Measurements from ENCODE around the gene NPIPB13. TPM values are rescaled to one million over a fixed set of nuclear protein-coding genes. Genes with fewer than 3 reads are reported as not detected.
A peak's percentile ranks its signal among the peaks of the same experiment; 100 is the strongest.
"Not testable (repeated sequence)": the region's sequence is repeated elsewhere in the genome, so short reads cannot be mapped to it uniquely, and the experiment has no call there.

NPIPB13 gene
- 7.9 and 11.6 TPM in 2 replicates for total RNA-seq (2013; cell fraction: nucleolus; rRNA removed)
- total RNA-seq (2014; rRNA removed) (0.28 and 0.54 TPM in 2 replicates), total RNA-seq (2014; rRNA removed; fragmentation: Illumina TruSeq; extraction: Trizol) (0.81 and 1.1 TPM in 2 replicates), total RNA-seq (2021) (2.1 and 6.6 TPM in 2 replicates), polyA plus RNA-seq (2011; rRNA removed) (9.0 and 13.2 TPM in 2 replicates), polyA plus RNA-seq (2014; fragmentation: Illumina TruSeq; extraction: Trizol) (2.6 and 2.7 TPM in 2 replicates), polyA plus RNA-seq (2014; fragmentation: Nextera tagmentation; extraction: Ambion mirVana) (under 1 TPM; 0.15 to 0.32 TPM), polyA plus RNA-seq (2014; rRNA removed) (3.4 and 3.7 TPM in 2 replicates), polyA plus RNA-seq (2016; fragmentation: Nextera tagmentation; extraction: Ambion mirVana) (1 to 10 TPM; 6.0 to 8.3 TPM), polyA minus RNA-seq (2011; rRNA and poly(A)+ RNA removed) (17.8 and 34.2 TPM in 2 replicates), Bru-seq, nascent RNA (percentile 48 among the genes with signal in this experiment), BruChase-seq, experiment 1, labeled RNA remaining after a 6-hour chase (percentile 65 among the genes with signal in this experiment), BruChase-seq, experiment 2, labeled RNA remaining after a 2-hour chase (percentile 60 among the genes with signal in this experiment)
- 6.0 TPM for polyA plus RNA-seq (2011; ENCODE audit: low read depth)
- polyA plus RNA-seq (2011; cell fraction: cytosol; rRNA removed), result 2.1 and 5.6 TPM in 2 replicates
- polyA plus RNA-seq (2011; cell fraction: nucleus; rRNA removed), result 22.9 and 31.2 TPM in 2 replicates
- polyA plus RNA-seq (2012), result 2.6 and 4.8 TPM in 2 replicates
- 2.9 and 6.4 TPM in 2 replicates for polyA minus RNA-seq (2011; cell fraction: cytosol; rRNA and poly(A)+ RNA removed)
- 0.24 and 3.5 TPM in 2 replicates for polyA minus RNA-seq (2011; cell fraction: nucleus; rRNA and poly(A)+ RNA removed)
- long read RNA-seq, experiment 1, result 0 reads
- long read RNA-seq, experiment 2, result 0 reads

DNA sequence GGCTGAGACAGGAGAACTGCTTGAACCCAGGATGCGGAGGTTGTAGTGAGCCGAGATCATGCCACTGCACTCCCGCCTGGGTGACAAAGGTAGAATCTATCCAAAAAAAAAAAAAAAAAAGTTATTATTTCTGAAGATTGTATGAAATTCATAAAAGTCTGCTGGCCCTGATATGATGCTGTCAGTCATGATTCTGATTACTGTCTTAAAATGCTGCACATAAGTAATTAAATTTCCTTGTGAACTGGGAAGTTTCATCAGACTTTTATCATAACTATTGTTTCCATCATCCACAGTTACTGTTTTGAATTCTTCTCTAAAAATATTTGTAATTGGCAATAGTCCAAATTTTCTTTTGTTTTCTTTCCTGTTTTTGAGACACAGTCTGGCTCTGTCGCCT, at the start of gene NPIPB13:
NPIPB13 (minus strand) TSS at position 101 of the 400 bp plus-strand sequence. CDS start 2,906 bp downstream, outside the sequence.
- SMC1A ChIA-PET (ENCODE audit: uncharacterized antibody, unreplicated experiment); H3K4me3 ChIP-seq; H2AFZ ChIP-seq (ENCODE audit: control insufficient read depth, low read depth, low read length); BruUV-seq (replicated peaks); H3K4me1 ChIP-seq (ENCODE audit: control insufficient read depth, insufficient read depth, low read length); POLR2A ChIA-PET; ATAC-seq; H3K36me3 ChIP-seq (ENCODE audit: control insufficient read depth in 2 of 2, insufficient read depth in 2 of 2, low read length in 1 of 2); H3K27me3 ChIP-seq (replicated peaks in 1 of 2; ENCODE audit: control insufficient read depth in 2 of 2, insufficient read depth in 2 of 2, low read length in 1 of 2); H3K9ac ChIP-seq (ENCODE audit: control insufficient read depth, insufficient read depth, low read length); CTCF ChIA-PET; H3K4me2 ChIP-seq (ENCODE audit: control insufficient read depth, insufficient read depth); FAIRE-seq; DNase-seq (ENCODE audit: low read depth, low spot score); RAD21 ChIA-PET (ENCODE audit: unreplicated experiment); H4K20me1 ChIP-seq (ENCODE audit: control insufficient read depth, insufficient read depth); H3K27ac ChIP-seq (ENCODE audit: control insufficient read depth, insufficient read depth); in situ Hi-C loops (cut with MboI); H3K79me2 ChIP-seq (ENCODE audit: control insufficient read depth, insufficient read depth, low read length); H3K9me3 ChIP-seq (replicated peaks; ENCODE audit: control insufficient read depth, insufficient read depth, low read length); intact Hi-C loops (cut with micrococcal nuclease; ENCODE audit: unreplicated experiment): not testable (repeated sequence)
- WGBS (ENCODE audit: insufficient coverage, insufficient replicate concordance, low lambda C conversion rate, missing lambda C conversion rate), result no CpG with 5 or more reads among the region's 4 CpGs

DNA sequence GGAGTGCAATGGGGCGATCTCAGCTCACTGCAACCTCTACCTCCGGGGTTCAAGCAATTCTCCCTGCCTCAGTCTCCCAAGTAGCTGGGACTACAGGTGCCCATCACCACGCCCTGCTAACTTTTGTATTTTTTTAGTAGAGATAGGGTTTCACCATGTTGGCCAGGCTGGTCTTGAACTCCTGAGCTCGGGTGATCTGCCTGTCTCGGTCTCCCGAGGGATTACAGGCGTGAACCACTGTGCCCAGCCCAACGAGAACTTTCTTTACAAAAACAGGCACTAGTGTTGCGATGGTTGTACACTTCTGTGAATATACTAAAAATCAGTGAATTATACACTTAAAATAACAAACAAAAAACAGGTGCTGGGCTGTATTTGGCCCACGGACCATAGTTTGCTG, 34.1 kb upstream of the NPIPB13 start:
- H3K9ac ChIP-seq (ENCODE audit: control insufficient read depth, insufficient read depth, low read length); RAD21 ChIA-PET (ENCODE audit: unreplicated experiment); H3K27me3 ChIP-seq (replicated peaks in 1 of 2; ENCODE audit: control insufficient read depth in 2 of 2, insufficient read depth in 2 of 2, low read length in 1 of 2); H3K79me2 ChIP-seq (ENCODE audit: control insufficient read depth, insufficient read depth, low read length); H3K4me3 ChIP-seq; ATAC-seq; CTCF ChIA-PET; H3K27ac ChIP-seq (ENCODE audit: control insufficient read depth, insufficient read depth); in situ Hi-C loops (cut with MboI); DNase-seq (ENCODE audit: low read depth, low spot score); H4K20me1 ChIP-seq (ENCODE audit: control insufficient read depth, insufficient read depth); H3K4me1 ChIP-seq (ENCODE audit: control insufficient read depth, insufficient read depth, low read length); H3K4me2 ChIP-seq (ENCODE audit: control insufficient read depth, insufficient read depth); FAIRE-seq; SMC1A ChIA-PET (ENCODE audit: uncharacterized antibody, unreplicated experiment); H2AFZ ChIP-seq (ENCODE audit: control insufficient read depth, low read depth, low read length); BruUV-seq (replicated peaks); intact Hi-C loops (cut with micrococcal nuclease; ENCODE audit: unreplicated experiment); POLR2A ChIA-PET; H3K9me3 ChIP-seq (replicated peaks; ENCODE audit: control insufficient read depth, insufficient read depth, low read length); H3K36me3 ChIP-seq (ENCODE audit: control insufficient read depth in 2 of 2, insufficient read depth in 2 of 2, low read length in 1 of 2): not testable (repeated sequence)
- 87% methylated on average over 9 of the region's 10 CpGs for WGBS (ENCODE audit: insufficient coverage, insufficient replicate concordance, low lambda C conversion rate, missing lambda C conversion rate)

DNA sequence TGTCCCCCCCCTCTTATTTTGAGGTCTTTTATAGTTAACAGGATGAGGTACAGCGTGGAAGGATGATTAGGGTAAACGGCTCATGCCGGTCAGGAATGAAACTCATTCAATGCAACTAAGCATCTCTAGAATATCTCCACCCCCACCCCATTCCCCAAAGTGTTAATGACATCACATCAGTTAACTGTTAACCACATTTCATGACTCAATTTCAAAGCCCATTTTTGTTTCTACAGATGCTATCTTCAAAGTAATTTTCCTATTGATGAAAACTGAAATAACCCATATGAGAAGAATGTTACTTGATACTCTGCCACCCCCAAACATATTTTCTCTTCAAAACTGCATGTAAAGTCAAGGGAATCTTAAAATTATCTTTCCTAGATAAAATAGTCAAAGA, 30.2 kb upstream of the NPIPB13 start:
- H3K27ac ChIP-seq (ENCODE audit: control insufficient read depth, insufficient read depth); H3K9ac ChIP-seq (ENCODE audit: control insufficient read depth, insufficient read depth, low read length); RAD21 ChIA-PET (ENCODE audit: unreplicated experiment); H3K9me3 ChIP-seq (replicated peaks; ENCODE audit: control insufficient read depth, insufficient read depth, low read length); ATAC-seq; in situ Hi-C loops (cut with MboI); BruUV-seq (replicated peaks); H2AFZ ChIP-seq (ENCODE audit: control insufficient read depth, low read depth, low read length); POLR2A ChIA-PET; FAIRE-seq; H3K79me2 ChIP-seq (ENCODE audit: control insufficient read depth, insufficient read depth, low read length); H3K27me3 ChIP-seq (replicated peaks in 1 of 2; ENCODE audit: control insufficient read depth in 2 of 2, insufficient read depth in 2 of 2, low read length in 1 of 2); H3K4me1 ChIP-seq (ENCODE audit: control insufficient read depth, insufficient read depth, low read length); DNase-seq (ENCODE audit: low read depth, low spot score); H3K4me3 ChIP-seq; CTCF ChIA-PET; H3K36me3 ChIP-seq (ENCODE audit: control insufficient read depth in 2 of 2, insufficient read depth in 2 of 2, low read length in 1 of 2); SMC1A ChIA-PET (ENCODE audit: uncharacterized antibody, unreplicated experiment); H3K4me2 ChIP-seq (ENCODE audit: control insufficient read depth, insufficient read depth); H4K20me1 ChIP-seq (ENCODE audit: control insufficient read depth, insufficient read depth); intact Hi-C loops (cut with micrococcal nuclease; ENCODE audit: unreplicated experiment): not testable (repeated sequence)
- no CpG with 5 or more reads among the region's 3 CpGs for WGBS (ENCODE audit: insufficient coverage, insufficient replicate concordance, low lambda C conversion rate, missing lambda C conversion rate)

DNA sequence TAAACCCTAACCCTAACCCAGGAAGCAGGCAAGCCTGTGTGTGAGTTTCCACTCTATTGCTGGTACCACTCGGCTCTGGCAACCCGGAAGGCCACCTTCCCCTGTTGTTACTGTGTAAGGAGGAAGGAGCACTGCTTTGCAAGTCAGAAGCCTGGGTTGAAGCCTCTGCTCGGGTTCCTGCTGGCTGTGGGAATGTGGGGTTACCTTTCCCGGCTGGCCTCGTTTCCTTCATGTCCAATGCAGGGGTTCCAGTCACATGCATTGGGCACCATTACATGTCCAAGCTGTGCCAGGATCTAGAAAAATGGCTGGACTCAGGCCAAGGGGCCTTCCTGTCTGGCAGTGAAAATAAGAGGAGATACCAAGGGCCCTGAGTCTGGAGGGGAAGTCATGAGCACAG, 31.2 kb downstream of the NPIPB13 start:
- H3K79me2 ChIP-seq (ENCODE audit: control insufficient read depth, insufficient read depth, low read length); BruUV-seq (replicated peaks); H3K4me1 ChIP-seq (ENCODE audit: control insufficient read depth, insufficient read depth, low read length); H3K27ac ChIP-seq (ENCODE audit: control insufficient read depth, insufficient read depth); RAD21 ChIA-PET (ENCODE audit: unreplicated experiment); H4K20me1 ChIP-seq (ENCODE audit: control insufficient read depth, insufficient read depth); DNase-seq (ENCODE audit: low read depth, low spot score); CTCF ChIA-PET; H2AFZ ChIP-seq (ENCODE audit: control insufficient read depth, low read depth, low read length); ATAC-seq; H3K4me2 ChIP-seq (ENCODE audit: control insufficient read depth, insufficient read depth); H3K9ac ChIP-seq (ENCODE audit: control insufficient read depth, insufficient read depth, low read length); intact Hi-C loops (cut with micrococcal nuclease; ENCODE audit: unreplicated experiment); SMC1A ChIA-PET (ENCODE audit: uncharacterized antibody, unreplicated experiment); H3K4me3 ChIP-seq; H3K36me3 ChIP-seq (ENCODE audit: control insufficient read depth in 2 of 2, insufficient read depth in 2 of 2, low read length in 1 of 2); H3K27me3 ChIP-seq (replicated peaks in 1 of 2; ENCODE audit: control insufficient read depth in 2 of 2, insufficient read depth in 2 of 2, low read length in 1 of 2); H3K9me3 ChIP-seq (replicated peaks; ENCODE audit: control insufficient read depth, insufficient read depth, low read length); in situ Hi-C loops (cut with MboI); POLR2A ChIA-PET; FAIRE-seq: not testable (repeated sequence)
- 85% methylated on average over 3 of the region's 5 CpGs for WGBS (ENCODE audit: insufficient coverage, insufficient replicate concordance, low lambda C conversion rate, missing lambda C conversion rate)

Measured in GM12878 (cell line).